Neural cell (in vitro differentiated cells): ENCODE results near the gene SGTA.

Source experiments
- CTCF ChIP-seq: fragments of 450-650 bp; IDR thresholded peaks from 2 replicates; pipeline ENCODE4 v1.5.1; 2014; ENCODE audit warnings: antibody characterized with exemption, mild to moderate bottlenecking, moderate library complexity; ENCODE audit not compliant: poor library complexity, severe bottlenecking
- EP300 ChIP-seq: fragments of 450-650 bp; conservative IDR thresholded peaks from 2 replicates; pipeline ENCODE4 v1.6.1; 2014; ENCODE audit warnings: antibody characterized with exemption, mild to moderate bottlenecking, moderate library complexity; ENCODE audit not compliant: poor library complexity, severe bottlenecking
- EZH2 ChIP-seq: fragments of 200-600, 300-800 bp; shearing (Covaris generic), sonication (generic); IDR thresholded peaks from 2 replicates; pipeline ENCODE4 v1.6.1; 2014; ENCODE audit warnings: antibody characterized with exemption, low read length, borderline replicate concordance, mild to moderate bottlenecking; ENCODE audit not compliant: insufficient read depth, poor library complexity, severe bottlenecking
- POLR2AphosphoS5 ChIP-seq: IDR thresholded peaks from 2 replicates; pipeline ENCODE4 v1.6.1; 2012
- RAD21 ChIP-seq: fragments of 450-650 bp; conservative IDR thresholded peaks from 2 replicates; pipeline ENCODE4 v1.6.1; 2014; ENCODE audit warnings: antibody characterized with exemption, mild to moderate bottlenecking, moderate library complexity
- REST ChIP-seq: IDR thresholded peaks from 2 replicates; pipeline ENCODE4 v1.6.1; 2012; ENCODE audit warnings: borderline replicate concordance
- SMC3 ChIP-seq: fragments of 450-650 bp; conservative IDR thresholded peaks from 2 replicates; pipeline ENCODE4 v1.6.1; 2014; ENCODE audit warnings: antibody characterized with exemption, mild to moderate bottlenecking, moderate library complexity; ENCODE audit not compliant: poor library complexity
- TAF1 ChIP-seq: IDR thresholded peaks from 2 replicates; pipeline ENCODE4 v1.6.1; 2012; ENCODE audit warnings: low read depth

DNA sequence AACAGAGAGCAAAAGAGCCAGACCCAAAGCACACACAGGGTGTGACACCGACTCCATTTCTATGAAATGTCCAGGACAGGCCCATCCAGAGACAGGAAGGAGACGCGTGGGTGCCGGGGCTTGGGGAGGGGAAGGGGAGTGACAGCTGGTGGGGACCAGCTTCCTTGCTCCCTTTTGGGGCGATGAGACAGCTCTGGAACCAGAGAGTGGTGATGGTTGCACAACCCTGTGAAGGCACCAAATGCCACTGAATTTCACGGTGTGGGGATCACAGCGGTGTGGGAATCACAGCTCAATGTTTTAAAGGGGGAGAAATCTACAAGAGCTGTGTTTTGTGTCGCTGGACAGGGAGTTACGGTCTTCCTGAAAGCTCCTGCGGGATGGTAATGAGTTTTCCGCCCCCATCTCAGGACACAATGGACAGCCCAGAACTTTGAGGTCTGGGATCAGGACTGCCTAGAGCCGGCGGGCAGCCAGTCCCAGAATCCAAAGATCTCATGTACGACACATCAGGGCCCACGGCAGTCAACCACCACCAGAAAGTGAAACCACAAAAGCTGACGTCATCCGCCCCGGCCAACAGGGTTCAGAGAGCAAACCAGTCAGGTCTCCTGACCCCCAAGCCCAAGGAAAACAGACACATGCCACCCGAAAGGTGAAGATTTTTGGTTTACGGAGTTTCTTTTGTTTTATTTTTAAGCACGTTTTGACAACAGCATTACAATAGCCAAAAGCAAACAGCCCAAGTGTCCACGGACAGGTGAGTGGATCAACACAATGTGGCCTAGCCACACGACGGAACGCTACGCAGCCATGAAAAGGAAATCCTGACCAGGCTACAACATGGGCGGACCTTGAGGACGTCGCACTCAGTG is 7.3 kb downstream of the SGTA start:
- TF ChIP-seq EZH2 (no peak), REST (no peak), CTCF (no peak), RAD21 (no peak), POLR2AphosphoS5 (no peak), EP300 (no peak), SMC3 (no peak), TAF1 (no peak)
